Measurements from ENCODE around the gene C3orf52. TPM values are rescaled to one million over a fixed set of nuclear protein-coding genes. Genes with fewer than 3 reads are reported as not detected.
"Not testable (repeated sequence)": the region's sequence is repeated elsewhere in the genome, so short reads cannot be mapped to it uniquely, and the experiment has no call there.

C3orf52 gene, protein sequence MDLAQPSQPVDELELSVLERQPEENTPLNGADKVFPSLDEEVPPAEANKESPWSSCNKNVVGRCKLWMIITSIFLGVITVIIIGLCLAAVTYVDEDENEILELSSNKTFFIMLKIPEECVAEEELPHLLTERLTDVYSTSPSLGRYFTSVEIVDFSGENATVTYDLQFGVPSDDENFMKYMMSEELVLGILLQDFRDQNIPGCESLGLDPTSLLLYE
- total RNA-seq: 1 to 10 TPM in 1 of 2 donors, under 1 TPM in 1; 0.41 to 1.5 TPM
- long read RNA-seq, partial matches to known transcripts: 0 of 5 reads
- long read RNA-seq, other reads (novel, unspliced or antisense): 1 of 5 reads

DNA sequence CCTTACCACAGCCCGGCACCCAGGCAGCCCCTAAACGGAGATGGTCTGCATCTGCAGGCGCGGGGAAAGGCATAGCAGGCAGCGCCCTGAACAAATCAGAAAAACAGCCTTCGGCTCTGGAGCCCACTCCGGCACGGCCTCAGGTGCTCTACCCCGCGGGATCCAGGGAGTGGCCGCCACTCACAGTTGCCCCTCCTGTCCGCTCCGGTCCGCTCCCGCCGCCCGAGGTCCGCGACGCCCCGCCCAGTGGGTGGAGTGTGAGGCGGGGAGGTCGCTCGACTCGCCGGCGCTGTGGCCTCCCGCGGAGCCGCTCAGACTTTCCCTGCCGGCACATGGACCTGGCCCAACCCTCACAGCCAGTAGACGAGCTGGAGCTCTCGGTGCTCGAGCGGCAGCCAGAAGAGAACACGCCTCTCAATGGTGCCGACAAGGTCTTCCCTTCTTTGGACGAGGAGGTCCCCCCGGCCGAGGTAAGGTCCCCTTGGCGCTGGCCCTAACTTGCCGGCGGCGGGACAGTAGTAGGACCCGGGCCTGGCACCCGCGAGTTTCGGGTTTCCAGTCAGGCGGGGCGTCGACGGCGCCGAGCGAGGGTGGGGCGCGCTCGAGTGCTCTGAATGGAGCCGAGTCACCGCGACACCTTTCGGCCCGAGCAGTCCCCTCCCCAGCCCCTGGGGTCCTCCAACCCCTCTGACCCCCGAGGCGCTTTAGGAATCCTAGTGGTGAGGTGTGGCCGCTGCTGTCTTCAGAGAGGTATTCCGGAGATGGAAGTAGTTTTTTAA is at the start of gene C3orf52:
Gene C3orf52 (plus strand): TSS at position 314 of the 779 bp plus-strand sequence. CDS start 19 bp downstream, at position 333.
- ATAC-seq (peak; percentile 98), DNase-seq (peak; percentile 89)
- intact Hi-C loops (cut with DNase I): no loop called here

DNA sequence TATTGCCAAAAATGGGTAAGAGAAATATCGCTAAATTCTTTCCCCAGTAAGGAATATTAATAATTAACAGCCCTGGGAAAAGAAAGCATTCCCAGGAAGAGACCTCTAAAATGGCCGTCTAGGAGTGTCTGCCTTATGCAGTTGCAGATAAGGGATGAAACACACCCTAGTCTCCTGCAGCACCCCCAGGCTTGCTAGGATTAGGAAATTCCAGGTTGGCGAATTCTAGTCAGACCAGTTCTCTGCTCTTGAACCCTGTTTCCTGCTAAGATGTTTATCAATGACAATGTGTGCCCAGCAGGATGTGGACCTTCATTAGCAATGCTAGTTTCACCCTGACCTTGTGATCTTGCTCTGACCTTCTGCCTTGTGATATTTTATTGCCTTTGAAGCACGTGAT is 49.0 kb upstream of the C3orf52 start:
- DNase-seq; ATAC-seq; intact Hi-C loops (cut with DNase I): not testable (repeated sequence)

DNA sequence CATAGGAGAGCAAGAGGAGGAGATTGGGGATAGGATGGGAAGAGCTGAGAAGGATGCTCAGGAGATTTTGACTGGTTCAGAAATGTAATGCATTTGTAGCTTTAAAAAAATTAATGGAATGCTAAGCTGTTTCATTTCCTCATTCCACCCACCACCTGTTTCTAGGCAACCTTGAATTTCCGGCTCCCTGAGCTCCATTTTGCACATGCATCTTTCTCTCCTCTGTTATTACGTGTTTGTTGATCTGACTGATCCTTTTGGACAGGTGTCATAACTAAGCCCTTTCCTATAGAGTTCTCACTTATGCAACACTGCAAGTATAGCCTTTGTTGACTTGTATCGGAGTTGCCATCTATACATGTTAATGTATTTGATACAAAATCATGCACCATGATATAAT is 47.3 kb upstream of the C3orf52 start:
- intact Hi-C loops (cut with DNase I): no loop called here
- no peak for DNase-seq
- ATAC-seq: no peak

DNA sequence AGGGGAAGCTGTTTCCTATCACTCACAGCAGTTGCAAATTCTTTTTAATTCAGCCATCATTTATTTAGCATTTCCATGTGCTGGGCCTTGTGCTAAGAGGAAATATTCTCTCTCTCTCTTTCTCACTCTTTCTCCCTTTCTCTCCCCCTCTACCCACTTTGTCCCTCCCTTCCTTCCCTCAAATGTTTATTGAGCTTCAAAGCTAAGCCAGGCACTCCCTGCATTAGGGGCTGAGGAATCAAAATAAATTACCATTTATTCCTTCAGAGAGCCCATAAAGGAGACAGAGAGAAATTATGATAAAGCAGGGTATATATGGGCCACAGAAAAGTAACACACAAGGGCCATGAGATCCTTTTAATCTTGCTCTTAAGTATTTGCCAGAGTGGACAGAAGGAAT is 44.9 kb upstream of the C3orf52 start:
- intact Hi-C loops (cut with DNase I): loop anchor here in 1 of 2 donors (5.0 kb wide), 1 partner anchor 54 kb away; no protein-coding TSS in a partner anchor
- DNase-seq (no peak), ATAC-seq (no peak)

DNA sequence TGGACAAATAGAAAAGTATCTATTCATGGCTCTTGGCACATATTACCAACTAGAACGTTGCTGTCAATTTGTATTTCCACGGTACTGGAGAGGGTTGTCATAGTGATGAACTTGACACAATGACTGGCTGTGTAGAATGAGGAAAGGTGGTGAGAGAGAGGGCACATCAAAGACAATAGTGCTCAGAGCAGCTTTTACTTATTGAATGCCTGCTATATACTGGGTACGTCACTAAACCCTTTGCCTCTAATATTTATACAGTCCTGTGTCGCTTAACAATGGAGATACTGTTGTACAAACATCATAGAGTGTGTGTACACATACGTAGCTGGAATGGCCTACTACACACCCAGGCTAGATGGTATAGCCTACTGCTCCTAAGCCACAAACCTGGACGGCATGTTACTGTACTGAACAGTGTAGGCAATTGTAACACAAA is 43.3 kb upstream of the C3orf52 start:
- ATAC-seq: no peak
- intact Hi-C loops (cut with DNase I): loop anchor here in 1 of 2 donors (5.0 kb wide), 1 partner anchor 56 kb away; no protein-coding TSS in a partner anchor
- DNase-seq: no peak

DNA sequence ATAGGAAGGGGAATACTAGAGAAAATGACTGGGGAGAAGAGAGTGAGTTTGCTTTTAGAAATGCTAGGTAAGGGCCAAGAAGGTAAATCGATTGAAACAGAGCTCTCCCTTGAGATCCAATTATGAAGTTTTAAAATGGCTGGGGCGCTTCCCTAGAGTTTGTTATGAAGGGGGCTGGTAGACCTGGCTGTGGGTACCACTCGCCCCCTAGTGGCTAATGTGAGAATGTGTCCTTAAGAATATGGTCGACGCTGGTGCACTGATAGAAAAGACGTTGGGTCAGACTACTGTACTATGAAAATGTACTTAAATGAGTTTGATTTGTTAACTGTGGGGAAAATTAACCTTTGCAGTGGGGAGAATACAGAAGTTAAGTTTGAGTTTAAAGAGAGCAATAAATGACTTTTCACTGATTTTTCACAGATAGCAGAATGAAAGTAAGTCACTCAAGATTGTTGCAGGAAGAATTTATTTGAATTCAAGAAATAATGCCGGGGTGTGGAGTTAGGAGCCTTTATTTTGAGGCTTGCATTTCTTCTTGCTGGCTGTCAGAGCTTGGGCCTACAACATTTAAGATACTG is 42.5 kb upstream of the C3orf52 start:
- intact Hi-C loops (cut with DNase I): loop anchor here in 1 of 2 donors (5.0 kb wide), 1 partner anchor 56 kb away; no protein-coding TSS in a partner anchor
- DNase-seq (peak; percentile 31), ATAC-seq (peak; percentile 93 to 94)

DNA sequence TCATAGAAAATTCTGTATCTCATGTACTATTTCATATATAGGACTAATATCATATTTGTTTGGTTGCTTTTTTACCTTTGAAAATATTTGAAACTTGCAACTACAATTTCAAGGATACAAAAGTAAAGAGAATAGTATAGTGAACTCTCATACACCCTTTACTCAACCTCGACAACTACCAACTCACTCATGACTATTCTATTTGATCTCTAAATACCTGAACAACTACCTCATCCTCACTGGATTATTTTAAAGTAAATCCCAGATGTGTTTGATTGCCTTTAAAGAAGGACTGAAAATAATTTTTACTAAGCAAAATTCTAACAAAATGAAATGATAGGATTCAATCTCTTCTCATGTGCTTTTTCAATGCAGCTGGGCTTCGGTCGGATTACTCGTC is 39.6 kb upstream of the C3orf52 start:
- ATAC-seq: no peak
- intact Hi-C loops (cut with DNase I): no loop called here
- no peak for DNase-seq

DNA sequence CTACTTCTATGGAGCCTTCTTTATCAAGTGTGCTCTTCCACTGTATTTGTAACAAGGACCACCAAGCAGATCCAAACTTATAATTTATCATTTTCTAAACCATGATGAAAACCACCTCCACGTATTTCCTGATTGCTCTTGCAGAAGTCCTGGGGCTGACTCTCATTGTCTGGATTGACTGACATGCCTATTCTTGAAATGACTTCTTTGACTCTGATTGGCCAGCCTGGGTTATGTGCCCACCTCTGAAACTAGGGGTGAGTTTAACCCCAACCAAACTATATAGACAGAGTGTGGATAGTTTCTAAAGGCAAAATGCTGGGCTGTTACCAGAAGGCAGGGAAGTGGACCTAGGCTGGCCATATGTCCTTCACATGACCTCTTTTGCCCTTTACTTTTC is 38.9 kb upstream of the C3orf52 start:
- ATAC-seq (no peak), DNase-seq (no peak)
- intact Hi-C loops (cut with DNase I): no loop called here

DNA sequence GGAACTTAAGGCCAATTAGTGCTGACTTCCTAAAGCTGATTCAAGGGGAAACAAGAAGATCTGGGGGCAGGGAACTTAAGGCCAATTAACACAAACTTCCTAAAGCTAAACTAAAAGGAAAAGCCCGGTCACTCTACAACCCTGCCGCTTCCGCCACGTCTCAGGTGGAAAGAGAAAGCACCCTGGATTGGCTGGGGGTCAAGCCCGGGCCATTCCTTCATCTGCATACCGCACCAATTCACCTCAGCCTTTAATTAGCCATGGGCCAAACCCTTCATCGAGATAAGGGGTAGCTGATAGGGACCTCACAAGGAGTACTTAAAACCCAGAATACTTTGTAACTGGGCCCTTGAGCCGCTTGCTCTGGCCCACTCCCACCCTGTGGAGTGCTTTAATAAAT is 37.3 kb upstream of the C3orf52 start:
- DNase-seq: no peak
- intact Hi-C loops (cut with DNase I): no loop called here

DNA sequence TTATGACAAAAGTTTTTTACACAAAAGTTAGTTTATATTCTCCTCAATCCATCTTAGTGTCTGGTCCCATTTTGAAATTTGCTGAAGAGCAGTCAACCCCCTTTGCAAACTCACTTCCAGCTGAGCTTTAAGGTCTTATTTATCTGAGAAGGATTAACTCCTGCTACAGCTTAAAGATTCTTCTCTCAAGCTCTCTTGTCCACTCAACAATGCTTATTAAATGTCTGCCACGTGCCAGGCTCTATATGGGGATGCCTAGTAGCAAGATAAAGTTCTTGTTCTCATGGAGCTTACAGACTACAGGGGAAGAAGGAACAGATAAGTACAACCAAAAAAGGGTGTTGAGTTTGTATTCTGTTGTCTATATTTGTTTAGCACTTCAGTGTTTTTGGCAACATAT is 33.0 kb upstream of the C3orf52 start:
- intact Hi-C loops (cut with DNase I): no loop called here
- DNase-seq: no peak
- no peak for ATAC-seq

More for the DNA sequence above, 37.3 kb upstream of the C3orf52 start:
- ATAC-seq: no peak

DNA sequence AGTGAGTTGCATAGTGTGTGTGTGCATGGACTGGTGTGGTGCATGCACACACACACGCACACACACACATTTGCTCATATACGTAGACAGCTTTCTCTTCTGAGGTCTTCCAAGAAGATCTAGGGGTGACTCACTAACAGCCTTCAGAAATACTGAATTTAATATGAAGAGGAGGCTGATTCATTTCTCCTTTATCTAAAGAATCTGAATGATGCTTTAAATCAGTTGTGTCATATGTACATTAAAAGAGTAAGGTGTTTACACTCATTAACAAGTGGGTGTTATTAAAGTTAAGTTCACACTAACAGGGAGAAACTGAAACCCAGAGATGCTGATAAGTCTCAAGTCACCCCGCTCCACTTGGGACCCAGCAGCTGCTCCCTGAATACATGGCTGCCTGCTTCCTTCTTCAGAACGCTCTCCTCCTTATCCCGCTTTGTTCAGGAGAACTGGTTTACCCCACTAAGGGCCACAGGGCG is 29.7 kb upstream of the C3orf52 start:
- intact Hi-C loops (cut with DNase I): no loop called here
- no peak for ATAC-seq
- DNase-seq: no peak

DNA sequence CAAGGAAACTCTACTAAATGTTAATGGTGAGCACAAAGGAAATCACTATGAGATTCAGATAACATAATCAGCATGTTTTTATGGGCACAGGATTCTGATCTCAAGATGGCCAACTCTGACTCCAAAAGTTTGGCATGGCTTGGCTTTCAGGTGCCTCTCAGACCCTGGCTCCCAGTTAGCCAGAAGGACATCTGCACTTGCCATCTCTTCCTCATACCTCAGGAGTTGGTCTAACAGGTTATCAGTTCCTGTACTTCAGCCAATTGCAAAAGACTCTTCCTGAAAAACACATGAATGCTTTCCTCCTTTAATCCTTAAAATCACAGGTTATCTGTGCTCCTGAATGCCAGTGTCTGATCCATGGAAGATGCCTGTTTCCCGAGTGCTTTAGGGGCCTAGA is 26.7 kb upstream of the C3orf52 start:
- intact Hi-C loops (cut with DNase I): no loop called here
- DNase-seq: no peak
- ATAC-seq: no peak

DNA sequence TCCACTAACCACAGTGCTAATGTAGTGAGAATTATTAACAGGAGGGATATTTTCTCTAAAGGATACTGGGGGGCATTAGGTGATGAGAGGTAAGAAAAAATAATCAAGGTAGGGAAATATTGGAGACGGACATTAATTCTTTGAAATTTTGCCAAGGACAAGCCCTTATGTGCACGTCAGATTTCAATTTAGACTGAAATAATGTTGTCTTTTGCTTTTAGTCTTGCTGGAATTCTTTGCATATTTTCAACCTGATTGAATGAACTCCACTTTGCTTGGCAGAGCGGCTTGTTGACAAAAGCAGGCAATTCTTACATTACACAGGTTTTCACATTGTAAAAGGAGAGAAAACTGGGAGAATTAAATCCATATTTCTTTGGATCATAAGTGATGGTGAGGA is 25.0 kb upstream of the C3orf52 start:
- DNase-seq (no peak), ATAC-seq (peak in 1 of 2 donors; percentile 32)
- intact Hi-C loops (cut with DNase I): no loop called here

DNA sequence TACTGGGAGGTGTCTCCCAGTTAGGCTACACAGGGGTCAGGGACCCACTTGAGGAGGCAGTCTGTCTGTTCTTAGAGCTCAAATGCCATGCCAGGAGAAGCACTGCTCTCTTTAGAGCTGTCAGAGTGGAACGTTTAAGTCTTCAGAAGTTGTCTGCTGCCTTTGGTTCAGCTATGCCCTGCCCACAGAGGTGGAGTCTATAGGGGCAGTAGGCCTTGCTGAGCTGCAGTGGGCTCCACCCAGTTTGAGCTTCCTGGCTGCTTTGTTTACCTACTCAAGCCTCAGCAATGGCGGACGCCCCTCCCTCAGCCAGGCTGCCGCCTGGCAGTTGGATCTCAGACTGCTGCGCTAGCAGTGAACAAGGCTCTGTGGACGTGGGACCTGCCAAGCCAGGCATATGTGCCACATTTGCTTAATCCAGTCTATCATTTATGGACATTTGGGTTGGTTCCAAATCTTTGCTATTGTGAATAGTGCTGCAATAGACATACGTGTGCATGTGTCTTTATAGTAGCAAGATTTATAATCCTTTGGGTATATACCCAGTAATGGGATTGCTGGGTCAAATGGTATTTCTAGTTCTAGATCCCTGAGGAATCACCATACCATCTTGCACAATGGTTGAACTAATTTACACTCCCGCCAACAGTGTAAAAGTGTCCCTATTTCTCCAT is 13.7 kb upstream of the C3orf52 start:
- intact Hi-C loops (cut with DNase I); ATAC-seq; DNase-seq: not testable (repeated sequence)

DNA sequence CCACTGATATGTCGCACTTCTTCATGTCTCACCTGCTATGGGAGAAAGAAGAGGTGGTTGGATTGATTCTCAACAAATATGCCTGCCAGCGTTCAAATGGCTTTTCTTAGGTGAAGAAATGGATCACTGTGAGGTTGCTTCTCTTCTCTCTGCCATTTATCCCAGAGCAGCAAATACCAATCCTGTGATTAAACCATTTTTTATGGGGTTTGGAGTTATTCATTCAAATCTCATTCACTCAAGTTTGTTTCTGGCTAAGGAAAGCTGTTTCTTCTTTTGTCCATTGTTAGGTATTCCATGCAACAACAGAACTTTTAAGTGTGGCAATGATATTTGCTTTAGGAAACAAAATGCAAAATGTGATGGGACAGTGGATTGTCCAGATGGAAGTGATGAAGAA is 12.2 kb upstream of the C3orf52 start:
- intact Hi-C loops (cut with DNase I): no loop called here
- ATAC-seq (no peak), DNase-seq (no peak)

DNA sequence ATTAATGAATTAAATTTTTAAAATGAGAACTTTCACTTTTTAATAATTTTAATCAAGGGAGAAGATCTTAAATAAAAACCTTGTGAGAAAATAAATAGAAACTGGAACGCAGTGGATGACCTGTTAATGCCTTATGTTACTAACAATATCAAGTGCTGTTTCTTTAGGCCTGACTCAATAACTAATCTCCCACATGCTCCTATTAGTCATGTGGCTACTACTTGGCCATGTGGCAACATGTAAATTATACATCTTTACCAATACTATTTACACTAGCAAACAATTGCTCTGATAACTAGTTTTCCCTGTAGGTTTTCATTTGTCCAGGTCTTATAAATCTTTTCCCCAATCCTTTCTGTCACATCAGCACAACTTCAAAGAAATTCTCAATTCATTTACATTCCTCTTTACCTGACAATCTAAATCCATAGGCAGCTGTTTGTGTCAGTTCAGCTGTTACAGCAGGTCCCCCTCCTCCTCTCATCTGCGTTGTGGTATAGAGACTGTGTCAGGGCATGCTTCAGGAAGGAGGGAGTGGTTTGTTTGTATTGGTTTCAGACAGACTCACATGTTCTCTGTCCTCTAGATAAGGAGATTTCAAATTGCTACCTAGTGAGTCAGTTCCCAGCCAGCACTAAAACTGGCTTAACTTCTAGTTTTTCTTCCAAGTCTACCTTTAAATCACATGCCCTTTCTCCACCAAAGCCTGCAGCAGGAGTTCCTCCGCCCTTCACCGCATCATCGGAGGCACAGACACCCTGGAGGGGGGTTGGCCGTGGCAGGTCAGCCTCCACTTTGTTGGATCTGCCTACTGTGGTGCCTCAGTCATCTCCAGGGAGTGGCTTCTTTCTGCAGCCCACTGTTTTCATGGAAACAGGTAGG is 11.3 kb upstream of the C3orf52 start:
- intact Hi-C loops (cut with DNase I): no loop called here
- peak; percentile 19 to 97 for ATAC-seq
- DNase-seq: no peak

DNA sequence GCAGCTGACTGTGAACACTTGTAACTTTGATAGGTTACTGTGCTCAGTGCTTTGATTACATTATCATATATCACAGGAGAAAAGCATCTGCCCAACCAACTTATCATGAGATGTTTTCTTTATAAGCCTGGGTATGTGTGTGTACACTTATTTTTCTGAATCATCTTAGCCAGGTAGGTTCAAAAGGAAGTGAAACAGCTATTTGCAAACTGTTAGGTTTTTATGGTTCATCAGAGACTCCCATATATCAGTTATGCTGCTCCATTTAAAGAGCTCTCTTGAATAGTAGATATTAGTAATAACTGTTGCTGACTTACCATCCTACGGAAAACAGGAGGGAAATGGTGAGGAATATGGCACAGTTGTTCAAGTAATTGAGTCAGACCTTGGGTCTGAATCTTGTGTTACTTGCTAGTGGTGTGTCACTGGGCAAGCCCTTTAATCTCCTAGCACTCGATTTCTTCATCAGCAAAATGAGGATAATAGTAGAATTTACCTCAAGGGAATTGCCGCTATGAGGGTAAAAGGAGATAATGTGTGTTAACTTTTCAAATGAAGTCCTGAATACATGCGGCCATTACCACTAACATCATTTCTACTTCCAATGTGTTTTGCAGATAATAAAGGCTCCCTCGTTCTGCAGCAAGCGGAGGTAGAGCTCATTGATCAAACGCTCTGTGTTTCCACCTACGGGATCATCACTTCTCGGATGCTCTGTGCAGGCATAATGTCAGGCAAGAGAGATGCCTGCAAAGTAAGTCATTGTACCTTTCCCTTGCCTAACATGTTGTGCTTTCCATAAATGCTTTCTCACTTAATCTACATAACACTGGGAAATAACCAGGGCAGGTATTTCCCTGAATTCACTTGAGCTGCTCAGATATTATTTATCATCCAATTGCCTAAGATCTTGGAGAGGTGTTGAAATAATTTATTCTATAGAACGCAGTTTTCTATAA is 7.8 kb upstream of the C3orf52 start:
- ATAC-seq: no peak
- no peak for DNase-seq
- intact Hi-C loops (cut with DNase I): no loop called here
